SU-DHL-6 (cell line): Measurements from ENCODE around the gene RFWD3.

ENCODE experiments used
- H2AFZ ChIP-seq: fragments of 200-600 bp; sonication (generic); 2 replicates; pipeline ENCODE4 v1.6.1; 2014; ENCODE audit warnings: low read depth, mild to moderate bottlenecking, moderate library complexity, mixed read lengths, antibody characterized with exemption, low read length; ENCODE audit not compliant: severe bottlenecking
- H3F3A ChIP-seq: fragments of 200-600 bp; shearing (Covaris generic); 2 replicates; pipeline ENCODE4 v1.6.0; 2016; ENCODE audit warnings: antibody characterized with exemption, mild to moderate bottlenecking; ENCODE audit not compliant: insufficient read depth
- H3K27ac ChIP-seq: fragments of 200-600 bp; sonication (generic); 2 replicates; pipeline ENCODE4 v1.5.1; 2016; ENCODE audit warnings: low read depth, mild to moderate bottlenecking, low read length, moderate library complexity, mixed read lengths
- H3K27me3 ChIP-seq: fragments of 200-600 bp; sonication (generic), shearing (Covaris generic); 2 replicates; pipeline ENCODE4 v1.6.0; 2014; ENCODE audit warnings: mild to moderate bottlenecking, low read length
- H3K36me3 ChIP-seq: fragments of 200-600 bp; sonication (generic); 2 replicates; pipeline ENCODE4 v1.6.1; 2014; ENCODE audit warnings: mild to moderate bottlenecking, low read length, mixed read lengths
- H3K4me2 ChIP-seq: fragments of 300-600, 200-600 bp; shearing (Covaris generic), sonication (generic); 2 replicates; pipeline ENCODE4 v1.6.0; 2014; ENCODE audit warnings: low read length, low read depth, mild to moderate bottlenecking; ENCODE audit not compliant: poor library complexity, severe bottlenecking
- H3K4me3 ChIP-seq: fragments of 200-600 bp; sonication (generic); 2 replicates; pipeline ENCODE4 v1.5.1; 2014; ENCODE audit warnings: antibody characterized with exemption, low read length, mild to moderate bottlenecking, mixed read lengths; ENCODE audit not compliant: insufficient read depth, poor library complexity, severe bottlenecking
- H3K79me2 ChIP-seq: fragments of 200-600 bp; sonication (generic); 2 replicates; pipeline ENCODE4 v1.6.1; 2014; ENCODE audit warnings: mild to moderate bottlenecking, low read length, moderate library complexity; ENCODE audit not compliant: insufficient read depth
- H3K9ac ChIP-seq: fragments of 200-600 bp; sonication (generic); 2 replicates; pipeline ENCODE4 v1.7.0; 2014; ENCODE audit warnings: mild to moderate bottlenecking, low read length
- H3K9me2 ChIP-seq: fragments of 200-600 bp; sonication (generic); replicated peaks from 2 replicates; pipeline ENCODE4 v1.6.1; 2014; ENCODE audit warnings: low read length; ENCODE audit not compliant: insufficient read depth
- H3K9me3 ChIP-seq: fragments of 200-600 bp; sonication (generic); 2 replicates; pipeline ENCODE4 v1.6.1; 2014; ENCODE audit warnings: low read length, mixed read lengths; ENCODE audit not compliant: insufficient read depth
- H4K20me1 ChIP-seq: fragments of 200-600 bp; sonication (generic); 2 replicates; pipeline ENCODE4 v1.6.1; 2014; ENCODE audit warnings: low read depth, mild to moderate bottlenecking, antibody characterized with exemption, low read length, moderate library complexity, mixed read lengths
- EZH2phosphoT487 ChIP-seq: fragments of 200-600 bp; sonication (generic), shearing (Covaris generic); conservative IDR thresholded peaks from 2 replicates; pipeline ENCODE4 v1.6.1; 2018; ENCODE audit warnings: mild to moderate bottlenecking, antibody characterized with exemption, low read length, moderate library complexity, mixed read lengths
- TF ChIP-seq, protein P1 (sequence below): fragments of 200-600 bp; sonication (generic); IDR thresholded peaks from one replicate; pipeline ENCODE4 v1.5.1; 2017; ENCODE audit warnings: antibody characterized with exemption, mild to moderate bottlenecking, low read length, moderate library complexity; ENCODE audit not compliant: insufficient read depth, poor library complexity, severe bottlenecking

The RFWD3 gene

DNA sequence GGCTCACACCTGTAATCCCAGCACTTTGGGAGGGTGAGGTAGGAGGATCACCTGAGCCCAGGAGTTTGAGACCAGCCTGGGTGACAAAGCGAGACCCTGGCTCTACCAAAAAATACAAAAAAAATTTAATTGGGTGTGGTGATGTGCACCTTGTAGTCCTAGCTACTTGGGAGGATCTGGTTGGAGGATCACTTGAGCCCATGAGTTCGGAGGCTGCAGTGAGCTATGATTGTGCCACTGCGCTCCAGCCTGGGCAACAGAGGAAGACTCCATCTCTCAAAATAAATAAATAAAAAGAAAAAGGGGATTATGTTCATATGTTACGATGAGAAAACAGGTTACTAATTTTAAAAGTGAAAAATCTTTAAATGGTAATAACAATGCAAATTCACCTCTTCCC is 33.0 kb upstream of the RFWD3 start:
- Histone ChIP-seq H4K20me1 (no peaks in the 10 kb centered on the region), H3F3A (0 out of 2 replicates have a peak, but pooled peaks cover 9% of the 10 kb centered on the region), H2AFZ (no peak overlapping the region), H3K27me3 (no peaks in the 10 kb centered on the region), H3K9me2 (no peaks in the 10 kb centered on the region), H3K4me3 (peak overlapping the region; percentile 32), H3K36me3 (no peaks in the 10 kb centered on the region), H3K79me2 (no peaks in the 10 kb centered on the region), H3K9me3 (no peaks in the 10 kb centered on the region), H3K9ac (no peak overlapping the region), H3K27ac (no peak overlapping the region), H3K4me2 (peak overlapping the region; percentile 51)
- TF ChIP-seq, protein P1, sequence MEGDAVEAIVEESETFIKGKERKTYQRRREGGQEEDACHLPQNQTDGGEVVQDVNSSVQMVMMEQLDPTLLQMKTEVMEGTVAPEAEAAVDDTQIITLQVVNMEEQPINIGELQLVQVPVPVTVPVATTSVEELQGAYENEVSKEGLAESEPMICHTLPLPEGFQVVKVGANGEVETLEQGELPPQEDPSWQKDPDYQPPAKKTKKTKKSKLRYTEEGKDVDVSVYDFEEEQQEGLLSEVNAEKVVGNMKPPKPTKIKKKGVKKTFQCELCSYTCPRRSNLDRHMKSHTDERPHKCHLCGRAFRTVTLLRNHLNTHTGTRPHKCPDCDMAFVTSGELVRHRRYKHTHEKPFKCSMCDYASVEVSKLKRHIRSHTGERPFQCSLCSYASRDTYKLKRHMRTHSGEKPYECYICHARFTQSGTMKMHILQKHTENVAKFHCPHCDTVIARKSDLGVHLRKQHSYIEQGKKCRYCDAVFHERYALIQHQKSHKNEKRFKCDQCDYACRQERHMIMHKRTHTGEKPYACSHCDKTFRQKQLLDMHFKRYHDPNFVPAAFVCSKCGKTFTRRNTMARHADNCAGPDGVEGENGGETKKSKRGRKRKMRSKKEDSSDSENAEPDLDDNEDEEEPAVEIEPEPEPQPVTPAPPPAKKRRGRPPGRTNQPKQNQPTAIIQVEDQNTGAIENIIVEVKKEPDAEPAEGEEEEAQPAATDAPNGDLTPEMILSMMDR, result no peak
- no peak for TF ChIP-seq EZH2phosphoT487

DNA sequence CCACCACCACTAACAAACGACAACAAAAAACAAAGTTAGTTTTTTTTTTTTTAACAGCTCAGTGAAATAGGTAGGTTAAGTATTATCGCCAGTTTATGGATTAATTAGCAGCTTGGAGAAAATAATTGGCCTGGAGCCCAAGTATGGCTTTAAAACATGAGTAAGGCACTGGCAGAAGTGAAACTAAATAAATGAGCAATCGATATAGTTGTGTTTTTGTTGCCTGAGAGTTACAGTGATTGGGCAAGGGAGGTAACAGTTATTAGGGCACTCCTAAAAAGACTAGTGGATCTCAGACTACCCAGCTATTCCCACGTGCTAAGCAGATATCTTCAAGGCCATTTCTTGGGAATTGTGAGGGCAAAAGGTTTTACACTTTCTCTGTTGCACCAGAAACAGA is 31.5 kb upstream of the RFWD3 start:
- Histone ChIP-seq H3K9me2 (no peaks in the 10 kb centered on the region), H4K20me1 (no peaks in the 10 kb centered on the region), H3K9ac (no peak overlapping the region), H2AFZ (no peak overlapping the region), H3F3A (0 out of 2 replicates have a peak, but pooled peaks cover 9% of the 10 kb centered on the region), H3K36me3 (no peaks in the 10 kb centered on the region), H3K9me3 (no peaks in the 10 kb centered on the region), H3K27me3 (no peaks in the 10 kb centered on the region), H3K79me2 (no peaks in the 10 kb centered on the region), H3K4me2 (no peak overlapping the region), H3K4me3 (no peak overlapping the region), H3K27ac (no peak overlapping the region)
- TF ChIP-seq, protein P1, result no peak
- no peak for TF ChIP-seq EZH2phosphoT487

DNA sequence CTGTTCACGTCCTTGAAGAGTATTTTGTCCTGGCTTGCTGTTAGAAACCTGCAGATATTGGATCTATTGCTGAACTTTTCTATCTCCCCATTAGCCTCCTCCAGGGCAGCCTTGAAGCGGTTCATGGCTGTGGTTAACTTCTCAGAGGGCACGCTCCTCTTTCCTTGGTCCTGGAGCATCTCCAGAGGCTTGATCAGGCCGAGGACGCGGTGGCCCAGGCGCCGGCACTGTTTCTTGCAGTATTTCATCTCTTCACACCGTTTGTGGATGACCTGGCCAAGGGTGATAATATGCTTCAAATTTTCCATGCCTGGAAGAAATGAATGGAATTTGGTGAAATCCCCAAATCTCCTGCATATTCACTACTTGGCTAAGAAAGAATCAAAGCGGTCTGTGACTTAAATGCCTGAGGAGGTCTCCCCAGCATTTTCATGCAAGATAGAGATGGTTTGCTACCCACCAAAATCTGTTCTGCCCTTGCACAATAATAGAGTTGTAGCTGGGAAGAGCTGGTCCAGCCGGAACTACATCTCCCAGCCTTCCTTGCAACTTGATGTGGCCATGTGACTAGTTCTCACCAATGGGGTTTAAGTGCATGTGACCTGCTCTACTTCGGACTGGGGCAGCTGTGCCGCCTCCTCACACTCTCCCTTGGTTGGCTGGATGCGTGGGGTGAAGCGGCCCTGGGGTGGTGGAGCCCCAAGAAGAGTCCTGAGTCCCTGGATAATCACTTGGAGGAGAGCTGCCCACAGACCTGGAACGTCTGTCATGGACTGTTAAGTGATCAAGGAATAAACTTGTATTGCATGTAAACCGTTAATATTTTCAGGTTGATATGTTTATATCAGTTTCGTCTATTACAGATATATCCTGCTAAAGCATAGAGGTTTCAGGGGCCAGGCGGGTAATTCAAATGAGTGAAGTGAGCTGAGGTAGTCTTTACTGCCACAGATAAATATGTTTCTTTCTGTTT is 29.1 kb upstream of the RFWD3 start:
- Histone ChIP-seq H3K79me2 (no peaks in the 10 kb centered on the region), H3F3A (0 out of 2 replicates have a peak, but pooled peaks cover 5% of the 10 kb centered on the region), H3K9me3 (no peaks in the 10 kb centered on the region), H3K36me3 (no peaks in the 10 kb centered on the region), H3K4me3 (peak overlapping the region; percentile 39), H3K9ac (peak overlapping the region; percentile 23; the same call in 1 of the 2 replicates), H3K27me3 (no peaks in the 10 kb centered on the region), H3K27ac (no peak overlapping the region), H3K4me2 (peak overlapping the region; percentile 65), H2AFZ (peak overlapping the region; percentile 88), H3K9me2 (no peaks in the 10 kb centered on the region), H4K20me1 (no peaks in the 10 kb centered on the region)
- TF ChIP-seq, protein P1, result no peak
- TF ChIP-seq EZH2phosphoT487, result no peak
